GM21786 (cell line): ENCODE data around the gene SPATA20.

Experiments
- ATAC-seq: cut with Tn5 transposase; IDR thresholded peaks from one replicate; pipeline ENCODE4 v1.9.1; 2021; ENCODE audit not compliant: unreplicated experiment

Gene SPATA20

DNA sequence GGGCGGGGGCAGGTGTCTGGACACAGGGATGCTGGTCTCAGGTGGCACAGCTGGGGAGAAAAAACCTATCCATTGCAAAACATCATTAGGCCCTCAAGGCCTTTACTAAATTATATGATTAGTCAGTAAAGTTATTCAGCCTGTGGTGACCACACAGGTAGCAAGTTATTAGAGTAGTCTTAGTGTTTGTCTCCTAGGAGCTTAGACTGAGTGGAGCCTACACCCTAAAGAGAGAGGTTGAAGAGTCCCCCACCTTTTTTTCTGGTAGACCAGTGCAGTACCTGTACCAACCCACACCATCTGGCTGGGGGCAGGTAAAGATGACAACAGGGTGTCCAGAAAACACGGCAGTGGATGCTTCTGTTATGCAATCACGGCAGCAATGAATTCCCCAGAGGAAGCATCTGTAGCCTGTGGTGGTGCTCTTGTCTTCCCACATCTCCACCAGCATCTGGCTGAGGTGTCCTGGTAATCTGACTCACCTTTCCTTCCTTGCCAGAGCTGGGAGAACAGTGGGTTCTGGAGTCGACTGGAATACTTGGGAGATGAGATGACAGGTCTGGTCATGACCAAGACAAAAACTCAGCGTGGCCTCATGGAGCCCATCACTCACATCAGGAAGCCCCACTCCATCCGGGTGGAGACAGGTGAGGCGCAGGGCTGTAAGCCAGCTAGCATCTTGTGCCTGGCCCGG, 27.7 kb upstream of the SPATA20 start:
- no peak for ATAC-seq

DNA sequence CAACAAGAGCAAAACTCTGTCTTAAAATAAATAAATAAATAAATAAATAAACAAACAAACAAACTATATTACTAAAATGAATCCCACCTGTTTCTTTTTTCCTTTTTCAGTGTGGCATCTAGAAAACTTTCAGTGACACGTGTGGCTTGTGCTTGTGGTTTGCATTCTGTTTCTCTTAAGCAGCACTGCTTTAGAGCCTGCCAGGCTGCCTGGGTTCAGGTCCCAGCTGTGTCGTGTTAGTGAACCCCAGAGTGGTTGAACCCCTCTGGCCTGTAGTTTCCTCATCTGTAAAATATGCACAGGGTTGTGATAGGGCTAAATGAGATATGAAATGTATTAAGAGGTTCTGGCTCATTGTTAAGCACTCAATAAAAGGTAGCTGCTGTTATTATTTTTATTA, 26.5 kb upstream of the SPATA20 start:
- ATAC-seq: no peak

DNA sequence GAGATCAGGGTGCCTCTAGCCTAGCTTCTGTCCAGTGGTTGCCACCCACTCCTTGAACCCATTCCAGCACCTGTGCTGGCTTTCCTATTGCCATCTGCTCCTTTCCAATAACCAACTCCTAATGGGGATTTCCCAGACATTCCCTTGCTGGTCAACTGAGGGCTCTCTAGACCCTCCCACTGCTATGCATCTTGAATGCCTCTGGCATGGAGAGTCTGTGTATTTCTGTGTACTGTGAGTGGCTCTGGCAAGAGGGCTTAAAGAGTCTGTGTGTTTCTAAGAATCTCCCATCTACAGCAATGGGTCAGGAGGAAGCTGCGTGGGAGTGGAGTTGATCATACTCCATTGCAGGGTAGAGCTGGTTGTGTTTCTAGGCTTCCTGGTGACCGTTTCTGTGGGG, 25.5 kb upstream of the SPATA20 start:
- ATAC-seq: no peak

DNA sequence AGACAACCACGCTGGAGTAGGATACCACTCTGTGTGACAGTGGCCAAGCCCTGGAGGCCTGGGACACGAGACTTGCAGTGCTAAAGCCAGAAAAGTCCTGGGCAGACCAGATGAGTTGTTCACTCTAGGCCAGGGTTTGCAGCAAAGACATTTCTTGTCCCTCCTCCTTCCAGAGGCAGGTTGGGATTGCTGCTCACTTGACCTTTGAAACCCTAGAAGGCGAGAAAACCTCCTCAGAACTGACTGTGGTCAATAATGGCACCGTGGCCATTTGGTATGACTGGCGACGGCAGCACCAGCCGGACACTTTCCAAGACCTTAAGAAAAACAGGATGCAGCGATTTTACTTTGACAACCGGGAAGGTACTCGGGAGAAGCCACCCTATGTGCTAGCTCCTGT, 24.2 kb upstream of the SPATA20 start:
- no peak for ATAC-seq

DNA sequence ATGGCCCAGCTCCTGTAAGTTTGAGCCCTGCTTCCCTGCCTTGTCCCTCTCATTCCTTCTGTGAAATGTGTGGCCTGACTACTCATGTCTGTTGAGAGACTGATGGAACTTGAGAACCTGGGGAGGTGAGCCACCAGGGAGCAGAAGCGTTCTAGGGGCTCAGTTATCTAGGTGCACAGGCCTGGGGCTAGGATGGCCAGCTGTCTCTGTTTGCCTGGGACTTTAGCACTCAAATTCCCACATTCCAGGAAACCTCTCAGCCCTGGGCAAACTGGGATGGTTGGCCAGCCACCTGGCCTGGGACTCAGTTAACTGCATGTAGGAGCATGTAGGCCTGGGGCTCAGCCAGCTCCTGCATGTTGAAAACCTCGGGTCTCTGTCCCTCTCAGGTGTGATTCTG, 23.8 kb upstream of the SPATA20 start:
- ATAC-seq: no peak

DNA sequence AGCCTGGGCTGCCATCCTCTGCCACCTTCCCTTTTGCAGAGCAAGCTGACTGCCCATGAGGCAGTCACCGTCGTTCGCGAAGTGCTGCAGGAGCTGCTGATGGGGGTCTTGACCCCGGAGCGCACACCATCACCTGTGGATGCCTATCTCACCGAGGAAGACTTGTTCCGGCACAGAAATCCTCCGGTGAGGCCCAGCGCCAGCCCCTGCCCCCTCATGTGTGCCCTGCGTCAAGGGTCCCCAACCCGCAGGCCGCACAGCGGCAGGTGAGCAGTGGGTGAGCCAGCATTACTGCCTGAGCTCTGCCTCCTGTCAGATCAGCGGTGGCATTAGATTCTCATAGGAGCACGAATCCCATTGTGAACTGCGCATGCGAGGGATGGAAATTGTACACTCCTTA, 22.1 kb upstream of the SPATA20 start:
- ATAC-seq: no peak

DNA sequence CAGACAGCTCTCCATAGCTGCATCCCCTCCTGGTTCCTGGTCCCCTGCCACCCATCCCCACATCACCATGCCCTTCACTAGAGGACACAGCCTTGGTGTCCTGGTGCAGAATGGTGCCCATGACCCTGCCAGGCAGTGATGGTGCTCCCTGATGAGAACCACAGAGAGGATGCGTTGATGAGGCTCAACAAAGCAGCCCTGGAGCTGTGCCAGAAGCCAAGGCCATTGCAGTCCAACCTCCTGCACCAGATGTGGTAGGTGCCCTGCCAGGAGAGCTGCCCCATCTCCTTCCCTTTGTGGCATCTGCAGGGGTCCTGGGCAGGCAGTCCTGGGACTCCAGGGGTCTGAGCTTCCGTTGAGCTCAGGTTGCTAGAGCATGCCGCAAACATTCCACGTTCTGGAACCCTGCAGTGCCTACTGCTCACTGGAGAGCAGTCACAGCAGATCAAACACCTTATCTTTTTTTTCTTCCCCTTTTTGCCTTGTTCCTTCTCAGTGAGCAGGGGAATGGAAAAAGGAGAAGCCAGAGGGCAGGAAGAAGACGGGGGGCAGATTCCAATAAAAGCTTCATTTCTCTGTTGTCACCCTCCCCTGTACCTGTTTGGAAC, 19.7 kb upstream of the SPATA20 start:
- ATAC-seq: no peak

DNA sequence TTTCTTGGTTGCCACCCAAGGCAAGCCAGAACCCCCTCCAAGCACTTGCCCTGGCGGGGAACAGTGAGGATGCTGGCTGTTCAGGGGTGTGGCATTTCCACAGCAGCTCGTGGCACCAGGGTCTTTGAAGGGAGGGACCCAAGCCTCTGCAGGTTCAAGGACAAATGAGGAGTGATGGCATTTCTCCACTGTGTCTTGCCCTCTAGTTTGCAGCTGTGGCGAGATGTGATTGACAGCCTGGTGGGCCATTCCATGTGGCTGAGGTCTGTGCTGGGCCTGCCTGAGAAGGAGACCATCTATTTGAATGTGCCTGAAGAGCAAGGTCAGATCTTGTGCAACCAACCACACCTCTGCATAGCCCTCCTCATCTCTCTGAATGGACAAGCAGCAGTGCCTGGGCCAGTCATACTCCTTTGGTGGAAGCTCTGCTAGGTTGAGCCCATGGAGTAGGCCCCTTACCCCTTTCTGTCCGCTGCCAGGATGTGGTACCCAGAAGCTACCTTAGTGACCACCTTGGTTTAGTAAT, 19.0 kb upstream of the SPATA20 start:
- ATAC-seq: no peak

DNA sequence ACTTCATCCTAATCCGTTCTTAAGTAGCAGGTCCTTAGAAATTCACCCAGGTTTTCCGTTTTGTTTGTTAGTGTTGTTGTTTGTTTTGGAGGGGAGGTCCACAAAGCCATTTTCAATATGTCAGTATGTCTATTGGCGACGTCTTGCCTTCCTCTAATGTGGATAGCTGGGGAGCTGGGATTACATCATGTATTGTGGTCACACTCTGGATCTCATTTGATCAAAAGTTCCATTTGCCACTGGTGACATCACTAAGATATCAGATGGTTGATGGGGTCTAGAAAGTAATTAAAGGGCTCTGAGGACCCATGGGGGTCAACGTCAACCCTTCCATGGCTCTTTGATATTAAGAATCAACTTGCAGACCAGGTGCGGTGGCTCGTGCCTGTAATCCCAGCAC, 17.1 kb upstream of the SPATA20 start:
- no peak for ATAC-seq

DNA sequence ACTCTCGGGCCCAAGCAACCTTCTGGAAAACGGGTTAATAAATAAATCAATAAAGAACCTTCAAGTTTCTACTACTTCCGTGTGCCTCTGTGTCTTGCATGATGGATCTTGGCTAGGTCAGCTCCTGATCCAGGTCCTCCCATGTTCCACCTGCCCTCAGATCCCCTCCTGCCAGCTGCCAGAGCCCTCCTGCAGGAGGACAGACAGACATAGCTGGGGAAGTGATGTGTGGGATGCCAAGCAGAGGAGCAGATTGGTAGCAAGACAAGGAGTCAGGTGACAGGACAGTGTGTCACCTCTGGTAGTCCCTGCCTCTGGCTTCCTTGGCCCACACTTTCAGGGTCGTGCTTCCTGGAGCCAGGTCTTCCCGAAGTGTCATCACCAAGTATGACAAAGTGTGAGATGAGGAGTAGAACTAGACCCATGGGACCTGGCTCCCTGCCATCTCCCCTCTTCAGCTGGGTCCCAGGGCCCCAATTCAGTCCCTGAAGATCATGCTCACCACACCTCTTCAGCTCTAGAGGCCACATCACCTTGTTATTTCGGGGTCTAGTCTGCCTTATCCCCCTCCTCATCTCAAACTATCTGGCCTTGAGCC, 15.4 kb upstream of the SPATA20 start:
- no peak for ATAC-seq

DNA sequence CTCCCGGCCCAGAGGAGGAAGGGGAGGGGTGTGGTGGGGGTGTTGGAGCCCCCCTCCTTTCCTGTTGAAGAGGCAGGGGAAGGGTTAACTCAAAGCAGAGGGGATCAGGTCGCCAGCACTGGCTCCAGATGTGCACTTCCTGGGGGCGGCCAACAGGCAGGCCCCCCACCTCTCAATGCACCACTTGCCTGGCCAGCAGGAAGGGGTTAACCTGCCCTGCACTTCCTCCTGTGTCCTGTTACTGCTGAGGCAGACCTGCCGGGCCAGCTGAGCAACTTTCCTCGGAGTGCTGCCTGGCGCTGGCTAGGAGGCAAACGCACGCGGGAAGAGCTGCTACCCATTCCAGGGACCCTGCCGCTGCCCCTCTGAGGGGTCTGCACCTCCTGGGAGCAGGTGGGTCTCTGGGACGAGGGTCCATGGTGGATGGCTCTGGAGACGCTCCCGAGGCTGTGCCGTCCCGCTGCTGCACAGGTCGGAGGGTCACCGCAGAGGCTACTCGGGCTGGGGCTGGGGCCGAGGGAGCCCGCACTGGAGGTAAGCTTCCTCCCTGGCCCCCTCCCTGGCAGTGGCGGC, 14.4 kb upstream of the SPATA20 start, which contains the start of gene EPN3:
EPN3 (plus strand) TSS at position 284 of the 573 bp plus-strand sequence. CDS start 3,822 bp downstream, outside the sequence.
- ATAC-seq: no peak

DNA sequence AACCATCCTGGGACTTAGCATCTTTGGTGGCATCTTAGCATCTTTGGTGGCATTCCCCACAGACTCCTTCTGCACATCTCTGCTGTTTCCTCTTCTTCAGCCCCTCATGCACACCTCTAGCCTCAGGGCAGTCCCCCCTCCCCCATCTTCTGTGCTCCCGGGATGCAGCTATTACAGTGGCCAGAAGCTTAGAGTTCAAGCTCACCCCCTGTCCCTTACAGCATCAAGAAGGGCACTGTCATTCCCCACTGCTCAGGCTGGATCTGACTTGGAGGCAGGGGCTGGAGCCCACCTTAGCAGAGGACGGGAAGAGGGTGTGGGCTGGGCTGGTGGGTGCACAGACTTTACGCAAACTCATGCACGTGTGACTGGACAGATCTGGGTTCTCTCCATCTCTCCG, 13.8 kb upstream of the SPATA20 start:
- ATAC-seq: no peak

DNA sequence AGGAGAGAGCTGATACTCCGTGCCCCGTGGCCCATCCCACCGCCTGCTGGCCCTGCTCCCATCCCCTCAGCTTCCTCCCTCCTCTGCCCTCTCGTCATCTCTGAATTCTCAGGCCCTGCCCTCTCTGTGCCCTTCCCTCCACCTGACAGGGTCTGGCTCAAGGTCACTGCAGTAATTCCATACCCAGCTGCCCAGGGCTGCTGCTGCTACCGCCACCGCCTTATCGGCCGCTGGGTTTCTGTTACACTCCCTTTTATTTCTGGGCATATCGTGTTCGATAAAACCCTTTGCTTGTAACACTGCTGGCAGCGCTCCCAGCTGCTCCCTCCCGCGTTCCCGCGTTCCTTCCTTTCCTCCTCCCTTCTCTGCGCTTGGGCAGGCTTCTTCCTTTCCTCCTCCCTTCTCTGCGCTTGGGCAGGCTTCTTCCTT, 13.2 kb upstream of the SPATA20 start:
- ATAC-seq: no peak

DNA sequence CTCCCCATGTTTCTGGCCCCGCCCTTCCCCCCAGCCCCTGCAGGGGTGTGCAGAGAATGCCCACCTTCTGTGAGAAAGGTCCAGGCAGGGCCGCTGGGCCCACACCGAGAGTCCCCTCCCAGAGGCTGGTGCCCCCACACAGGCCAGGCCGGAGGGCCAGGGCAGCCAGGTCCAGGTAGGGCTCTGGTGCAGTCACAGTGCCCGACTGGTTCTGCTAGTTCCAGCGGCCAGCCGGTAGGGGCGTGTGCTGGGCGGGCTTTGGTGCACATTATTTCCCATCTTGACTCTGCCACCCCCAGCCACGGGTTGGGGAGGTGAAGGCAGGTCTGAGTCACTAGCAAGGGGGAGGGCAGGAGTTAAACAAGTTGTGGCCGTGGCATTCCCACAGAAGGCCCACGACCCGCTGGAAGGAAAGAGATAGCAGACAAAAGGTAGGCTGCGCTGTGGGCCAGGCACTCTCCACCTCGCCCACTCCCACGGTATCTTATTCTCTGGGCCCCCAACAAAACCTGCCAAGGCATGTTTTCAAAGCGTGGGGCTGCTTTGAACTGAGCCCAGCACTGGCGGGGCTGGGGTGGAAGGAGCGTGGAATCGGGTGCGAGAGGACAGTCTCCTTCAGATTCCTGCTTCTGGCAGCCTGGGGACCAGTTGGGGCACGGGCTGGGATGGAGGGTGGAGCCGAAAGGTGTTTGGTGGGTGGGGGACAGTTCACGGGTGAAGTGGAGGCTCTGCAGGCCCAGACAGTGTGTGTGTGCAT, 12.6 kb upstream of the SPATA20 start:
- ATAC-seq: no peak

DNA sequence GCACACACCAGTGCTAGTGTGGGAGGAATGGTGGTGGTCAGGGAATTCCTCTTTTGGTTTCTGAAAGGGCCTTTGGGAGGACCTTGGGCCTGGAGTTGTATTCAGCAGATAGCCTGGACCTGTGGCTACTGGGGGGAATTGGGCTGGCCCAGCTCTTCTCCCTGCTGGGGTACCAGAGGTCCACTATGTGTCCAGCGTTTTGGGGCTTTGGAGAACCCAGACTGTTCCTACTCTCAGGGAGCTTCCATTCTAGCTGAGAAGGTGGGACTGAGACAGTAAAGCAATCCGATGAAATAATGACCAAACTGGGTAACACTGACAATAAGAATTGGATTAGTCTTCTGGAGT, 12.0 kb upstream of the SPATA20 start:
- ATAC-seq: no peak

DNA sequence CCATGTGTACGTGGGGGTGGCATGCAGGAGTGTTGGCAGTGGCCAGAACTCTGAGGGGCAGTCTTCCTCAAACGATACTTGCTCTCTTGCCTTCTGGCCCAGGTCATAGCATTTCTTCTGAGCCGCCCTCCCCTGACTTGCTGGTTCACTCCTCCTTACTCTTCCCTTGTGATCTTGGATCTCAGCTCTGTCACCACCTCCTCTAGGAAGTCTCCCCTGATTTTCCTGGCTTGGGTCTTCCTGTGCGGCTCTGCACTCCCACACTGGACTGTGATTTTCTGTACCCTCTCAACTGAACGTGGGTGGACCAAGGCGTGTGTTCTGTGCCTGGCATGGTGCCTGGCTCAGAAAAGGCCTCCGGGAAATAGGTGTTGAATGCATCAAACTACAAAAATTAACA, 11.6 kb upstream of the SPATA20 start:
- no peak for ATAC-seq

DNA sequence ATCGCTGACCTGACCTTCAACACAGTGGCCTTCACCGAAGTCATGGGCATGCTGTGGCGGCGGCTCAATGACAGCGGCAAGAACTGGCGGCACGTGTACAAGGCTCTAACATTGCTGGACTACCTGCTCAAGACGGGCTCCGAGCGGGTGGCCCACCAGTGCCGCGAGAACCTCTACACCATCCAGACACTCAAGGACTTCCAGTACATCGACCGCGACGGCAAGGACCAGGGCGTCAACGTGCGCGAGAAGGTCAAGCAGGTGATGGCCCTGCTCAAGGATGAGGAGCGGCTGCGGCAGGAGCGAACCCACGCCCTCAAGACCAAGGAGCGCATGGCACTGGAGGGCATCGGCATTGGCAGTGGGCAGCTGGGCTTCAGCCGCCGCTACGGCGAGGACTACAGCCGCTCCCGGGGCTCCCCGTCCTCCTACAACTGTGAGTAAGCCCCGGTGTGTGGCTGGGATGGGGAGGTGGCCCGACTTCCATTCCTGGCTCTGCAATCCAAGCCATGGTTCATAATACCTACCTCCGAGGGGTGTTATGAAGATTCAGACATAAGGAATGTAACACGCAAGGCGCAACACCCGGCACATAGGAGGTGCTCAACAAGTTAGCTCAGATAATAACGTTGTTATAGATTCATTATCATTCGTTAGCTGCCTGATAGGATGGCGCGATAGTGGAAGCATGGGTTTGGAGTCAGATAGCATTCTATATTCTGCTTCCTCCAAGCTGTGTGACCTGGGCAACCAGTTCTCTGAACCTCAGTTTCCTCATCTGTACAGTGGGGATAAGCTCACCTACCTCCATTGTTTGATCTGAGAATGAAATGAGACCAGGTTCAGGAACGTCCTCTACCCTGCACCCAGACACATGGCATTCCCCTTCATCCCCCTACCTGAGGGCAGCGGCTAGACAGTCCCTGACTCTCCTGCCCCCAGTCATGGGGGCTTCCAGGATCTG, 10.0 kb upstream of the SPATA20 start:
- no peak for ATAC-seq

DNA sequence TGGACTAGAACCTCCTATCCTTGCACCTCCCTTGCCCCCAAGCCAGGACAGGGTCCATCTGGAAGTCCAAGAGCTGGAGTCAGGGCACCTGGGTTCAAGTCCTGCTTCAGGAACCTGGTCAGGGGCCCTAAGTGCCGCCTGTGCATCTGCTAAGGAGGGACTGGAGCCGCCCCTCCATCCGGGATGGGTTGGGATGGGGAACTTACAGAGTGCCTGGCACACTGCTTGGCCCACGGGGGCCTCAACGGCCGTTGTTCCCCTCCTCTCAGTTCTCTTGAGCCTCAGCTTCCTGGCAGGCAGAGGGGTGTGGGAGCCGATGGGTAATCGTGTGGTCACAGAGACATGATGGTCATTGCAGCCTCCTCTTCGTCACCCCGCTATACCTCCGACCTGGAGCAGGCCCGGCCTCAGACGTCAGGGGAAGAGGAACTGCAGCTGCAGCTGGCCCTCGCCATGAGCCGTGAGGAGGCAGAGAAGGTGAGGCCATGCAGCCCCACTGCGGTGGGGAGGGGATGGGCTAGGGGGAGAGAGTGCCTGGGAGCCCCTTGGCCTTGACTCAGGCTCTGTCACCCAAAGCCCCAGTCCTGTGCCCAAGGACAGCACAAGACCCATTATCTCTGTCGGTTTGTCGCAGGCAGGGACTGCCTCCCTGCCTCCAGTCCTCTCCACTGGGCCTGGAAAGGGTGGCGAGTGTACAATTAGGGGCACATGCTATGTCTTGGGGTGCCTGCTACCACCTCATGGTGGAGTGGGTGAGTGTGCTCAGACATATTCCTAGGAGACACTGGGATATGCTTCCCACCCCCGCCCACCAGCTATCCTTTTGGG, 9.0 kb upstream of the SPATA20 start:
- no peak for ATAC-seq
